Pericardium fibroblast (primary cell): Measurements from ENCODE around the gene KRT86. TPM values are rescaled to one million over a fixed set of nuclear protein-coding genes. Genes with fewer than 3 reads are reported as not detected.

ENCODE experiments used
- total RNA-seq: library from RNA; depleted of rRNA; stranded (reverse); fragments of >200 nt; gene quantifications from 2 replicates; pipeline ENCODE4 v1.2.3, GENCODE V29; 2015

The KRT86 gene
- total RNA-seq: under 0.01 TPM in 1 of 2 replicates, not detected in the other

DNA sequence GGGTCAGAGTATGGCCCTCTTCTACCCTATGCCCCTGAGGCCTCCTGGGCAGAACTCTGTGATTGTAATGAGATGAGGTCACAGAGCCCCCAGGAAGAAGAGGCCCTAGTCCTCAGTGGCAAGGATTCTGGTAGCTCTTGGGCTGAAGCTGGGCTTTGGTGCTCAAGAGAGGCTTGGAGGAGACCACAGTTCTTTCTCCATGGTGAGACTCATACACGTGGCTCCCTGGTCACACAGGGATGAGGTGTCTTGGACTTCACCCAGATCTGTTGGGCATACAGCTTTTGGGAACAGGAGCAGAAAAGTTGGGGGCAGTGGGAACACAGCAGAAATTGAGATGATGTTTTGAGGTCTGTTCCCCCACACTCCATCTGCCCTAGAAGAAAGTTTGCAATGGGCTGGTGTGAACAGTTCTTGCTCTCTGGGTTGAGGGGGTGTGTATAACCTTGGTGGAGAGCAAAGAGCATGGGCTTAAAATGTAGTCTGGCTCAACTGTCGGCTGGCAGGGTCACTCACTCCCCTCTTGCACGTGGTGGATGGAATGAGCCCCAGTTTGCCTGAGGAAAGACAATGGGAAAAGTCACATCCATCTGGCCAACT, at the start of gene KRT86:
Gene KRT86, plus strand, starts transcription at position 125 of the 600 bp plus-strand sequence. CDS start 27,272 bp downstream, outside the sequence.

DNA sequence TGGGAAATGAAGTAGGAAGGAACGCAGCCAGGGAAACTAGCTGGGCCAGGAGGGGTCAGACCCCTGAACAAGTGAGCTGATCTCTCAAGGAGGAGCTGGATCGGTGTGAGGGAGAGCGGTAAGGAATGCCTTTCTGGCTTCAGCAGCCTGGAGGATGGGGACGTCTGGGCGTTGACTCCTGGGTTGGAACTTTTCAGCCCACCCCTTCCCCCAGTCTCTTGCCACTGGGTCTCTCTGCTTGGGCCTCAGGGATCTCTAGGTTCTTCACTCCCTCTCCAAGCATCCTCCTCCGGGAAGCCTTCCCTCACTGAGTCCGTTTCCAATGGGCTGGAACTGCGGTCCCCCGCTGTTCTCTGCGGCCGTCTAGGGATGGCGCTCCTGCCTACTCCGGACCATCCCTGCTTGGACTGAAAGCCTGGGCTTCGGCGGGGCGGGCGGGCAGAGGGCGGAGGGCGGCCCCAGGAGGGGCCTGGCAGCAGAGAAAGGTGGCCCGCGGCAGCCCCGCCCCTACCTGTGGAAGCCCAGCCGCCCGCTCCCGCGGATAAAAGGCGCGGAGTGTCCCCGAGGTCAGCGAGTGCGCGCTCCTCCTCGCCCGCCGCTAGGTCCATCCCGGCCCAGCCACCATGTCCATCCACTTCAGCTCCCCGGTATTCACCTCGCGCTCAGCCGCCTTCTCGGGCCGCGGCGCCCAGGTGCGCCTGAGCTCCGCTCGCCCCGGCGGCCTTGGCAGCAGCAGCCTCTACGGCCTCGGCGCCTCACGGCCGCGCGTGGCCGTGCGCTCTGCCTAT, 41.6 kb upstream of the KRT86 start, which contains the start of gene KRT7:
Gene KRT7, plus strand, starts transcription at position 570 of the 788 bp plus-strand sequence. Its CDS starts 54 bp downstream, at position 624.

DNA sequence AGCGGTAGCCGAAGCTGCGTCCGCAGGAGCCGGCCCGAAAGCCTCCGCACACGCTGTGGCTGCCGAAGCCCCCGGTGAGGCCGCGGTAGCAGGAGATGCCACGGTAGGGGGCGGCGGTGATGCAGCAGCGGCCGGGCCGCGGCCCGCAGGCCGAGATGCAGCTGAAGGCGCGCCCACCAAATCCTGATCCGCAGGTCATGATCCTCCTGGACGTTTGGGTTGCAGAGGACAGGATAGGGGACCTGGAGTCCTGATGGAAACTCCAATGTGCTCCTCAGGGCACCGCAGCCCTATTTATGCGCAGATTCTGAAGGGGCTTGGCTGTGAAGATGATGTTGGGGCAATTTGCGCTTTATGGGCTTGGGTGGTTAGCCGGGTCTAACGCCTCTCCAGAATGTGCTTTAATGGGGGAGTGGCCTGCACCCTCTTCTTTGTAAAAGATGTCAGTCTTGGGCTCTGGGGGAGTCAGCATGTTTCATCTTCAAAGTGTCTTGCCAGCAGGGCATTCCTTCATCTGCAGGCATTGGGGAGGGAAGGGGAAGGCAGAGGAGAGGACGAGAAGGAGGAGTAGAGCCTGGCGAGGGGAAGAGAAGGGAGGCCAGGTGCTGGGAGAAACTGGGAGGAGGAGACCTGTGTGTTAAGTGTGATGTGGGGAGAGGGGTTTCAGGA, 17.0 kb downstream of the KRT86 start, which contains the start of gene KRT81:
Gene KRT81, minus strand, starts transcription at position 268 of the 669 bp plus-strand sequence. Its CDS starts 69 bp downstream, at position 199.

DNA sequence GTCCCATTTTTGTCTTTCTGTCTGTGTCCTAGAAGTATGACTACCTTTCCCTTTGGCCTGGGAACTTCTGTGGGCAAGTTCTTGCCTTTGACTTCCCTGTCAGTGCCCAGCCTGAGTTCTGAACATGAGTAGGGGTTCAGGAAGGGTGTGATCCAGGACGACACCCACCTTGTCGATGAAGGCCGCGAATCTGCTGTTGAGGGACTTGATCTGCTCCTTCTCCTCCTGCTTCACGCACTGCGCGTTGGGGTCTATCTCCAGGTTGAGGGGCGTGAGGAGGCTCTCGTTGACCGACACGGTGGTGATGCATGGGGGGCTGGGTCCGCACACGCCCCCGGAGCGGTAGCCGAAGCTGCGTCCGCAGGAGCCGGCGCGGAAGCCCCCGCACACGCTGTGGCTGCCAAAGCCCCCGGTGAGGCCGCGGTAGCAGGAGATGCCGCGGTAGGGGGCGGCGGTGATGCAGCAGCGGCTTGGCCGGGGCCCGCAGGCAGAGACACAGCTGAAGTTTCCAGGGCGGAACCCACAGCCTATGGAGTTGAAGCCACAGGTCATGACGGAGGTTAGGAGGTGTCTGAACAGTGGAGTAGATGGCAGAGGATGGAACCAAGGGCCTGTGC, 46.4 kb downstream of the KRT86 start, which contains the start of gene KRT83:
Gene KRT83, minus strand, starts transcription at position 615 of the 617 bp plus-strand sequence. Its CDS starts 63 bp downstream, at position 552.

Other genes starting within 250 kb of the KRT86 start
- 8.6 and 21.1 TPM in 2 replicates for gene NR4A1, start 223.2 kb upstream of the KRT86 start, total RNA-seq
- gene ATG101, start 204.7 kb upstream of the KRT86 start, total RNA-seq: 53.8 and 61.4 TPM in 2 replicates
- gene SMIM41, start 194.9 kb upstream of the KRT86 start, total RNA-seq: 2.0 TPM in 1 of 2 replicates, not detected in the other
- gene KRT80, start 82.6 kb upstream of the KRT86 start, total RNA-seq: 0.09 and 0.35 TPM in 2 replicates
- 5.2 and 118 TPM in 2 replicates for gene KRT7, start 41.4 kb upstream of the KRT86 start, total RNA-seq
- not detected in 2 replicates for gene KRT81, start 16.9 kb downstream of the KRT86 start, total RNA-seq
- not detected in 2 replicates for gene KRT83, start 46.8 kb downstream of the KRT86 start, total RNA-seq
- gene KRT85, start 92.8 kb downstream of the KRT86 start, total RNA-seq: not detected in 2 replicates
- 0.09 TPM in 1 of 2 replicates, not detected in the other for gene KRT84, start 111.0 kb downstream of the KRT86 start, total RNA-seq
- not detected in 2 replicates for gene KRT82, start 131.7 kb downstream of the KRT86 start, total RNA-seq
- not detected in 2 replicates for gene KRT75, start 159.7 kb downstream of the KRT86 start, total RNA-seq
- not detected in 2 replicates for gene KRT6B, start 177.5 kb downstream of the KRT86 start, total RNA-seq
- not detected in 2 replicates for gene KRT6C, start 199.2 kb downstream of the KRT86 start, total RNA-seq
- 0.17 and 1.4 TPM in 2 replicates for gene KRT6A, start 218.6 kb downstream of the KRT86 start, total RNA-seq
- gene KRT5, start 245.7 kb downstream of the KRT86 start, total RNA-seq: 0.82 TPM in 1 of 2 replicates, not detected in the other